Measurements from ENCODE around the gene BNC1. TPM values are rescaled to one million over a fixed set of nuclear protein-coding genes. Genes with fewer than 3 reads are reported as not detected.
A peak's percentile ranks its signal among the peaks of the same experiment; 100 is the strongest.

Gene BNC1
- 0.41 TPM for total RNA-seq

- DNase-seq (ENCODE audit: low spot score in 2 of 2) (peak in 1 of 2 donors; percentile 25), FAIRE-seq (no peak)
Measured at GRCh38 chr15:83284559-83285283, at the start of gene BNC1. Gene BNC1, minus strand, starts transcription at chr15:83284664. Its CDS starts 36 bp downstream, at chr15:83284628.

- DNase-seq (ENCODE audit: low spot score in 2 of 2) (no peak), FAIRE-seq (no peak)
Measured at GRCh38 chr15:83327041-83327440, 42.6 kb upstream of the BNC1 start.

DNA sequence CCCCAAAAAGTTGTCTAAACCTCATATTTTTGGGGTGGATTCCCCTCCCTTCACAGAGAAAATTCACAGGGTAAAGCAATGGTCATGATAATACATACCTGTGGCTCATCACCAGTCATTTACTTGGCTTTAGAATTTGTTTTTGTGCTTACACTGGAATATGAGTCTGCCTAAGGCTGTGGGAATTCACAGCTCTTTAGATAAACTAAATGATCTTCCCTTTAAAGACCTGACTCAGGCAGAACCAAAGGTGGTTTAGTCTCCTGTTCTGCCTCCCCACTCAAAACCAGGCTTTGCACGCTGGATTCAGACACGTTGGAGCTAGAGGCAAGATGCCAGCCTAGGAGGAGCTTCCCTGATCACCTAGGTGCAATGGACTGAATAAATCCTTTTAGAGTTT is 40.3 kb upstream of the BNC1 start:
- FAIRE-seq = no peak

GRCh38 chr15:83323296-83323711 is 38.8 kb upstream of the BNC1 start:
- no peak for DNase-seq (ENCODE audit: low spot score in 2 of 2)

More for the DNA sequence above, 40.3 kb upstream of the BNC1 start:
- no peak for DNase-seq (ENCODE audit: low spot score in 2 of 2)

DNA sequence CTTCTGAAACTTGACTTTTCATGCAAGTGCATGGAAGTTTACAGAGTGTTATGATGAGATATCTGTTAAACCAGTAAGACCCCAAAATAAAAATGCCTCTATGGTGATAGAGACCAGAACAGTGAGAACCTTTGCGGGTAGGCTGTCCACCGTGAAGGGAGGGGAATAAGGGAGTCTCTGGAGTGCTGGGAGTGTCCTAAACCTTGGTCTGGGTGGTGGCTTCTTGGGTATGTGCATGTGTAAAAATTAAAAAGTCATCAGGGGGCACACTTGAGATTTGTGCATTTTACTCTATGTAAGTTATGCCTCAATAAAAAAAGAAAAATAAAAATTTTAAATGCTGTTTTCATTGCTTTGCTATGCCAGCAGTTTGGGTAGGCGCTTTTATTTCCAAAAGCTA is 38.2 kb upstream of the BNC1 start:
- FAIRE-seq (no peak), DNase-seq (ENCODE audit: low spot score in 2 of 2) (no peak)

More at GRCh38 chr15:83323296-83323711, 38.8 kb upstream of the BNC1 start:
- no peak for FAIRE-seq

- DNase-seq (ENCODE audit: low spot score in 2 of 2) = no peak
- no peak for FAIRE-seq
Measured at GRCh38 chr15:83322061-83322460, 37.6 kb upstream of the BNC1 start.

DNA sequence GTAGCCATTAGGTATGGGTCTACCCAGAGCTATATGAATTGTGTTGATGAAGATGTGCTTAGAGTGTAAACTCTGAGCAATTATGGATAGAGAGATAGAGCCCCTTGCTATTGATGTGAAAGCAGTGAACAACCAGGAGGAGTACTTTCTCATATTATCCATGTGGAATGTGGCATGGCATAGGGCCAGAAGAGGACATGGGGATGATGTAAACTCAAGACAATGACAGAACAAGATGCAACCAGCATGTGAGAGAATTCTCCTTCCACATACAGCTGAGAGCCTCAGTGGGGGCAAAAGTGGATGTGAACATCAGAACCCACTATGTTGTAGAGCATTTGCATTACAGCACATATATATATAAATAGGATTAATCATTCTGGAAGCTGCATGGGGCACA is 36.4 kb upstream of the BNC1 start:
- FAIRE-seq (no peak), DNase-seq (ENCODE audit: low spot score in 2 of 2) (no peak)

DNA sequence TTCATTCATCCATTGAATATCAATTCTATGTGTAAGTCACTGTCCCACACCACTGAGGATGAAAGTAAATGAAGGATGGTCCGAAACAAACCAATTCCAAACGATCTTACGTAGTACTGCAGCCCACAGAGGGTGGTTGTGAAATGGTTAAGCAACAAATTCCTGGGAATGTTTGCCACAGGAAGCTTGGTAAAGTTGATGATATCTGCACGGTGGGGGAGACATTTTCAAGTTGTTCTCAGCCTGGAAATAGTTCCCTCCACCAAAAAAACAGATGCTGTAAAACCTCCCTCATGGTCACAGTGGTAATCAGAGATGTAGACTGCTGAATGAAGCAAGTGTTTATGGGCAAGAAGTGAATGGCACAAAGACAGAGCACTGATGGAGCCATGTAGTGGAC is 35.9 kb upstream of the BNC1 start:
- no peak for FAIRE-seq
- no peak for DNase-seq (ENCODE audit: low spot score in 2 of 2)

DNA sequence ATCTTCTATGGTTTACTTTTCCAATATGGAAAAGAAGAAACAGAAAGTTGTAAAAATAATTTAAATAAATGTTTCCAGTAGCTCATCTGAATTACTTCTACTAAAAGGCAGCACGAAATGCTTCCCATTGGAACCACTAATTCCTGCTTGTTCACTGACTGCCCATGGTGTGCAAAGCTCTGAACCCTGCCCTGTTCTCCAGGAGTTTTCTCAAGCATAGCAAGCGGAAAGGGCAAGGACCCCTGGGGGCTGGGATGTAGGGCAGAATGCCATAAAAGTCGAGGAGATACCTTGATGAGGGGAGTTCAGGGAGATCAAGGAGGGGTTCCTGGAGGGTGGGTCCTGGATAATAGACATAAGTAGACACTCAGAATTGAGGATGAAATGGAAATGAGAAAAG is 35.3 kb upstream of the BNC1 start:
- FAIRE-seq (no peak), DNase-seq (ENCODE audit: low spot score in 2 of 2) (no peak)

GRCh38 chr15:83318861-83319415 is 34.5 kb upstream of the BNC1 start:
- FAIRE-seq (no peak), DNase-seq (ENCODE audit: low spot score in 2 of 2) (no peak)

DNA sequence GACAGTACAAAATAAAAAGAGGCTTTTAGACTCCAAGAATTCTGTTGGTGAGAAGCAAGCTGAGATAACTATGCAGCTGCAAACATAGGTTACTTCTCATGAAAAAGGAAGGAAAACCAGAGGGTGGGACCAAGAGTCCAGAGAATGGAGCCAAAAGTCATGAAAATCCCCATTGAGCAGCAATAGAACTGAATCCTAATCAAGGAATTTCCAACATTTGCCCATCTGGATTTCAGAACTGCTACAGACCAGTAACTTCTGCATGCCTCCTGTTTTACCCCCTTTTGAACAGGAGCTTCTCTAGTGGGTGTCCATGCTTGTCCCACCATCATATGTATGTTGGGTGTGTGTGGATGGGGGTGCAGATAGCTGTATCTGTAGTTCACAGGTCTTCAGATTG is 33.6 kb upstream of the BNC1 start:
- DNase-seq (ENCODE audit: low spot score in 2 of 2) = no peak
- no peak for FAIRE-seq

- no peak for FAIRE-seq
- no peak for DNase-seq (ENCODE audit: low spot score in 2 of 2)
Measured at GRCh38 chr15:83312071-83312470, 27.6 kb upstream of the BNC1 start.

DNA sequence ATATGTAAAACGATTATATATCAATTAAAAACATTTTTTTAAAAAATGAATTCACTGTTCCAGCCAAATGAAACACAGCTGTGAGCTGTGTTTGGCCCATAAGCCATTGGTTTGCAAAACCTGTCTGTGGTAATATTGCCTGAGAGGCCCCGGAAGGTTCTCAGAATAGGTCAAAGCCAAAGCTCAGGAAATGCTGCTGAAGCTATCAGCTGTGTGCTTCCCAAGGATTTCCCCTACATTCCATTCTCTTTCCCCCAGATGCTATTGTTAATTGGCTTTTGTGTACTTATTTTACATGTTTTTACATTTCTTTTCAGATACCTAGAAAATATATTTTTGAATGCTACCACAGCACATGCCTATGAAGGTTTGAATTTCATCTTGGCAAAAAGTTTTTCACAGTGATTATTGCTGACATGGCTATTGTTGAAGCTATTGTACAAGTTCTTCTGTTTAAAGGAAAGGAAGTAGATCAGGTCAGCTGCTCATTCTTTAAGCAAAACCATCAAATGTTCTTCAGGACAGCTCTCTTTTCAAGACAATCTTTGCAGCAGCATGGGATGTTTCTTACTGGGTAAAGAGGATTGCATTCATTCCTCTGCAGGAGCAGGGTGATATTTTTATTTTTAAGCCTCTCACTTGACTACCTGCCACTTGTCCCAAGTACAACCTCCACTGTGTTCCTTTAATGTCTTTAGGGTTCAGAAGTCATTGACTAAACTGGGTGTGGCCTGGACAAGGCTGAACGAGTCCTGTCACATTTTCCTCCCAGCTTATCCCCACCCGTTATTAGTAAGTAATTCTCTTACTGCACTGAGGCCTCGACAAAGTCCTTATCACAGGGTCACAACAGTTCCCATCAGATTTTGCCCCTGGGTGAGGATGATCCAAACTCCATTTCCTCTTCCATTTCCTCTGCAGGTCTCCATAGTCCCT is 26.3 kb upstream of the BNC1 start:
- DNase-seq (ENCODE audit: low spot score in 2 of 2) (no peak), FAIRE-seq (no peak)

DNA sequence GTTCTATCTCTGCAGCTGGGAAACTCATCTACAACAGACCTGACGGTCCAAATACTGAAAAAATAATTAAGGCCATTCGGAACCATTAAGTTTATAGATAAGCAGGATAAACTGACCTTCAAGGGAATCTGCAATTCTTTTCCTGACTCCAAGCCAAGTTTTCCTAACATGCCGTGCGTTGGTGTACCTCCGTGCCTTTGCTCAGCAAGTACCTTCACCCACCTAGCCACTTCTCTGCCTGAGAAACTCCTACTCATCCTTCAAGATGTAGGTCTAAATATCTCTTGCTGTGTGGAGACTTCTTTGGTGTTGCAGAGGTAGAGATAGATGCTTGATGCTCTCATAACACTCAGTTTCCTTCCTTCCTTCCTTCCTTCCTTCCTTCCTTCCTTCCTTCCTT is 24.2 kb upstream of the BNC1 start:
- DNase-seq (ENCODE audit: low spot score in 2 of 2) (no peak), FAIRE-seq (no peak)

GRCh38 chr15:83306561-83306960 is 22.1 kb upstream of the BNC1 start:
- no peak for FAIRE-seq
- no peak for DNase-seq (ENCODE audit: low spot score in 2 of 2)

GRCh38 chr15:83305704-83306291 is 21.3 kb upstream of the BNC1 start:
- DNase-seq (ENCODE audit: low spot score in 2 of 2) = no peak
- no peak for FAIRE-seq

DNA sequence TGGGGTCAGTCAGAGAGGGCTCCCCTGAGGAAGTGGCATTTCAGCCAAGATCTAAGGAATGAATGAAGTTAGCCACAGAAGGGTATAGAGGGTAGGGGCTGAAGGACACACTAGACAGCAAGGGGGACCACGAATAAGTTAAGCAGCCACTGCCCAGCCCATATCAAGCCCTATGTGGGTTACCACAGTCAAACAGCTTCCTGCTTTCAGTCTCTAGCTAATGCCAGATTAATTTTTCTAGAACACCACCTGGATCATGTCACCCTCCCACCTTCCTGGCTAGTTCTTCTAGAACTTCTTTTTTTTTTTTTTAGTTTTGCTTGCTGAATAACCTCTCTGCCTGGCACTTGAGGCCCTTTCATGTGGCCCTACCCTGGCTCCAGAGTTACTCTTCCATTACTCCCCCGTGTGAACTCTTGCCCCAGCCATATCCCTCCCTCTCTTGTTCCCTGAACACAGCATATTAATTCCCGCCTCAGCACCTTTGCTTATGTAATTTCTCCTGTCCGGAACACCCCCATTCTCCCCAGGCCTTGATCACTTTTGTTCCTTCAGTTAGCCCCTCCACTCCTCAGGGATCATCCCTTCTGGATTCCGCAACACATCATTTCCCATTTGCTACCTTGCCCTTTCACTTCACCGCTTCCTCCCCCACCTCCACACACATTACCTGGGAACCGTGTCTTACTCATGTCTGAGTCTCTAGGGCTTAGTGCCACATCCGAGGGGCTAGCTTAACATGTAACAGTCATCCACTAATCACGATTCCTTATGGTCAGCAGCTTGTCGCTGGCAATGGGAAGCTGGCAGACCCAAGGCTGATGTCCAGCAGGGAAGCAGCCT is 20.6 kb upstream of the BNC1 start:
- FAIRE-seq (no peak), DNase-seq (ENCODE audit: low spot score in 2 of 2) (no peak)

DNA sequence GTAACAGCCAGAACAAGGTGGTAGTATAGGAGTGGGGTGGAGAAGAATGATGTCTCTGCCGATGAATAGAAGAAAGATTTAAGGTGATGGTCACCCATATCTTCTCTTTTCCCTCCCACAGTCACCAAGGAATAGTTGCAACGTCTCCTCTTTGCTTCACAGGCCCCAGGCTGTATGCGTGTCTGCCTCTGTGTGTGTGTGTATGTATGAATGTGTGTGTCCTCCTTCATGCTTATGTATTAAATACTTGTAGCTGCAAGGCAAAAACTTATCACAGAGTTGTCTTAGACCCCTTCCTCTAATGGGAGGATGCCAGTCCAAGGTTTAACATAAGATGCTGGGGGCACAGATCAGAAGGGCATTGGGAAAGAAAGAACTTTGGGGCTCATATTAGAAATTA is 19.1 kb upstream of the BNC1 start:
- DNase-seq (ENCODE audit: low spot score in 2 of 2) (no peak), FAIRE-seq (no peak)

DNA sequence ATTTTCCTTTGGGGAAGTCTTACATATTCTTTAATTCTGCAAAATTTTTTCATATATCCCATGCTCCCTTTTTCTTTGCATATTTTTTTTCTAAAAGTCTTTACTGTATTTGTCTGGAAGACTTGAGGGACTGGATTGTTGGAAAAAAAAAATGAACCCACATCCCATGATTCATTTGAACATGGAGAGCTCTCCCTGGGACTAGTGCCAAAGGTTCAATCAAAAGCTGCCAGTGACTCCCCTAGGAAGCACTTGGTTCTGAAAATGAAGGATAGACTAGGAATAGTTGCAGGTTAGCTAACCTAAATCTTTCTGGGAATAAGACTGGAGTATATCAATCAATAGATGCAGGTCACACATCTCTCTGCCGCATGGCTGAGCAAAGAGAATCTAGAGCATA is 16.4 kb upstream of the BNC1 start:
- no peak for FAIRE-seq
- DNase-seq (ENCODE audit: low spot score in 2 of 2) = no peak

- DNase-seq (ENCODE audit: low spot score in 2 of 2) = no peak
- no peak for FAIRE-seq
Measured at GRCh38 chr15:83299462-83299861, 15.0 kb upstream of the BNC1 start.
